HepG2 (cell line): ENCODE results near the gene RAPSN. TPM values are rescaled to one million over a fixed set of nuclear protein-coding genes. Genes with fewer than 3 reads are reported as not detected.

Experiments used
- ARID4A ChIP-seq: sonication (generic); formaldehyde crosslinking; IDR thresholded peaks from 2 replicates; pipeline ENCODE4 v1.5.0; 2020; ENCODE audit warnings: mild to moderate bottlenecking, missing genetic modification reagents, borderline replicate concordance
- CREB1 ChIP-seq, 2 experiments: fragments of 450-650 bp in 1 of 2; IDR thresholded peaks; 2 replicates each; pipeline ENCODE4 v1.6.1; 2016 to 2017; ENCODE audit warnings: control low read depth in 1 of 2, mild to moderate bottlenecking in 1 of 2, missing compliant biosample characterization in 1 of 2, missing genetic modification characterization in 1 of 2
- IKZF4 ChIP-seq: sonication (generic); formaldehyde crosslinking; IDR thresholded peaks from 2 replicates; pipeline ENCODE4 v1.5.1; 2020; ENCODE audit warnings: borderline replicate concordance, mild to moderate bottlenecking, low read depth, missing genetic modification reagents; ENCODE audit errors: not compliant biosample characterization
- MAF1 ChIP-seq: sonication (generic); formaldehyde crosslinking; IDR thresholded peaks from 2 replicates; pipeline ENCODE4 v1.5.0; 2020; ENCODE audit warnings: missing genetic modification reagents, borderline replicate concordance
- MYPOP ChIP-seq: sonication (generic); formaldehyde crosslinking; IDR thresholded peaks from 2 replicates; pipeline ENCODE4 v1.8.1; 2023; ENCODE audit warnings: mild to moderate bottlenecking, moderate library complexity, missing genetic modification reagents
- PATZ1 ChIP-seq: sonication (generic); formaldehyde crosslinking; IDR thresholded peaks from 2 replicates; pipeline ENCODE4 v1.4.0; 2020; ENCODE audit warnings: missing genetic modification reagents
- PTBP1 ChIP-seq: fragments of 200-400 bp; formaldehyde crosslinking; IDR thresholded peaks from 2 replicates; pipeline ENCODE4 v1.6.1; 2018; ENCODE audit warnings: low read length, low read depth; ENCODE audit not compliant: poor library complexity, severe bottlenecking
- ZNF24 ChIP-seq: fragments of 450-650 bp; IDR thresholded peaks from 2 replicates; pipeline ENCODE4 v1.6.1; 2017; ENCODE audit warnings: antibody characterized with exemption, mild to moderate bottlenecking
- ZNF44 ChIP-seq: sonication (generic); formaldehyde crosslinking; IDR thresholded peaks from 2 replicates; pipeline ENCODE4 v1.5.1; 2020; ENCODE audit warnings: mild to moderate bottlenecking, missing genetic modification reagents
- ZNF7 ChIP-seq: IDR thresholded peaks from 2 replicates; pipeline ENCODE4 v1.6.1; 2016; ENCODE audit warnings: missing biosample characterization, missing genetic modification reagents
- ZNF782 ChIP-seq: sonication (generic); formaldehyde crosslinking; IDR thresholded peaks from 2 replicates; pipeline ENCODE4 v1.4.0; 2020; ENCODE audit warnings: missing genetic modification reagents, mild to moderate bottlenecking, borderline replicate concordance
- polyA plus RNA-seq, 8 experiments: library from polyadenylated mRNA; depleted of rRNA in 3 of 8; stranded (reverse) in 7 of 8; unstranded in 1 of 8; fragments of >200 nt; fragmentation: Illumina TruSeq in 4 of 8; extraction: Trizol in 4 of 8; gene quantifications; 2 replicates each; pipeline versions ENCODE4 v1.2.1 to v1.2.3, GENCODE V29; 2011 to 2016; ENCODE audit warnings: low read depth in 4 of 8, missing spikeins in 1 of 8, mixed read lengths in 1 of 8; ENCODE audit not compliant: insufficient read depth in 1 of 8
- total RNA-seq, 5 experiments: library from RNA; depleted of rRNA; stranded (reverse); fragments of >200 nt; fragmentation: Illumina TruSeq; extraction: Trizol; gene quantifications; 2 replicates each; pipeline ENCODE4 v1.2.3, GENCODE V29; 2016; ENCODE audit warnings: low read depth in 1 of 5
- TF ChIP-seq, protein P1 (sequence below): sonication (generic); formaldehyde crosslinking; IDR thresholded peaks from 2 replicates; pipeline ENCODE4 v1.4.0; 2020; ENCODE audit warnings: low read depth, missing genetic modification reagents
- TF ChIP-seq, protein P2 (sequence below): sonication (generic); formaldehyde crosslinking; IDR thresholded peaks from 2 replicates; pipeline ENCODE4 v1.9.0; 2021; ENCODE audit warnings: missing genetic modification reagents, borderline replicate concordance
- TF ChIP-seq, protein P3 (sequence below): sonication (generic); formaldehyde crosslinking; IDR thresholded peaks from 2 replicates; pipeline ENCODE4 v1.8.1; 2023; ENCODE audit warnings: mild to moderate bottlenecking, missing genetic modification reagents

Gene RAPSN
- total and polyA plus RNA-seq, 2 of the 13 experiments (the other 11 are each of a cell fraction or from before 2014, with no cell fraction given), result 0.15 to 1.2 TPM

DNA sequence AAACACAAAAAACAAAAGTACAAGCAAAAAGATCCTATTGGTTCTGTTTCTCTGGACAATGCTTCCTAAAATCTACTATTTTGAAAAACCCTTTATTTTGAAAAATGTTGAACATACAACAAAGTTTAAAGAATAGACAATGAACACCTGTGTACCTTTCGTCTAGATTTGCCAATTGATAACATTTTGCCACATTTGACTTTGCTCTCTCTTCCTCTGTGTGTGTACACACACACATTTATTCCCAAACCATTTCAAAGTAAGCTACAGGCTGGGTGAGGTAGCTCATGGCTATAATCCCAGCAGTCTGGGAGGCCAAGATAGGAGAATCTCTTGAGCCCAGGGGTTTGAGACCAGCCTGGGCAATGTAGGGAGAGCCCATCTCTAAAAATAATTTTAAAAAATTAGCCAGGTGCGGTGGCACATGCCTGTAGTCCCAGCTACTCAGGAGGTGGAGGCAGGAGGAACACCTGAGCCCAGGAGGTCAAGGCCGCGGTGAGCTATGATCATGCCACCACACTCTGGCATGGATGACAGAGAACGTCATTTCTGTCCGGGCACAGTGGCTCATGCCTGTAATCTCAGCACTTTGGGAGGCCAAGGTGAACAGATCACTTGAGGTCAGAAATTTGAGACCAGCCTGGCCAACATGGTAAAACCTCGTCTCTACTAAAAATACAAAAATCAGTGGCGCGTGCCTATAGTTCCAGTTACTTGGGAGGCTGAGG is 17.4 kb downstream of the RAPSN start (continued):
- no peak for TF ChIP-seq ARID4A (CRISPR knock-in tag)
- TF ChIP-seq CREB1 (IDR thresholded peaks at IDR 0.05), result no peak
- no peak for TF ChIP-seq CREB1 (CRISPR knock-in tag; IDR thresholded peaks at IDR 0.05)
- TF ChIP-seq PATZ1 (CRISPR knock-in tag), result no peak
- TF ChIP-seq, protein P1, sequence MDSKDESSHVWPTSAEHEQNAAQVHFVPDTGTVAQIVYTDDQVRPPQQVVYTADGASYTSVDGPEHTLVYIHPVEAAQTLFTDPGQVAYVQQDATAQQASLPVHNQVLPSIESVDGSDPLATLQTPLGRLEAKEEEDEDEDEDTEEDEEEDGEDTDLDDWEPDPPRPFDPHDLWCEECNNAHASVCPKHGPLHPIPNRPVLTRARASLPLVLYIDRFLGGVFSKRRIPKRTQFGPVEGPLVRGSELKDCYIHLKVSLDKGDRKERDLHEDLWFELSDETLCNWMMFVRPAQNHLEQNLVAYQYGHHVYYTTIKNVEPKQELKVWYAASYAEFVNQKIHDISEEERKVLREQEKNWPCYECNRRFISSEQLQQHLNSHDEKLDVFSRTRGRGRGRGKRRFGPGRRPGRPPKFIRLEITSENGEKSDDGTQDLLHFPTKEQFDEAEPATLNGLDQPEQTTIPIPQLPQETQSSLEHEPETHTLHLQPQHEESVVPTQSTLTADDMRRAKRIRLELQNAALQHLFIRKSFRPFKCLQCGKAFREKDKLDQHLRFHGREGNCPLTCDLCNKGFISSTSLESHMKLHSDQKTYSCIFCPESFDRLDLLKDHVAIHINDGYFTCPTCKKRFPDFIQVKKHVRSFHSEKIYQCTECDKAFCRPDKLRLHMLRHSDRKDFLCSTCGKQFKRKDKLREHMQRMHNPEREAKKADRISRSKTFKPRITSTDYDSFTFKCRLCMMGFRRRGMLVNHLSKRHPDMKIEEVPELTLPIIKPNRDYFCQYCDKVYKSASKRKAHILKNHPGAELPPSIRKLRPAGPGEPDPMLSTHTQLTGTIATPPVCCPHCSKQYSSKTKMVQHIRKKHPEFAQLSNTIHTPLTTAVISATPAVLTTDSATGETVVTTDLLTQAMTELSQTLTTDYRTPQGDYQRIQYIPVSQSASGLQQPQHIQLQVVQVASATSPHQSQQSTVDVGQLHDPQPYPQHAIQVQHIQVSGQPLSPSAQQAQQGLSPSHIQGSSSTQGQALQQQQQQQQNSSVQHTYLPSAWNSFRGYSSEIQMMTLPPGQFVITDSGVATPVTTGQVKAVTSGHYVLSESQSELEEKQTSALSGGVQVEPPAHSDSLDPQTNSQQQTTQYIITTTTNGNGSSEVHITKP (CRISPR knock-in tag), result no peak
- TF ChIP-seq ZNF24, result no peak
- no peak for TF ChIP-seq IKZF4
- no peak for TF ChIP-seq MYPOP (CRISPR knock-in tag)
- TF ChIP-seq ZNF7 (CRISPR knock-in tag), result peak; percentile 76; the same call in 1 of the 2 replicates
- TF ChIP-seq ZNF44 (CRISPR knock-in tag), result no peak
- TF ChIP-seq, protein P2, sequence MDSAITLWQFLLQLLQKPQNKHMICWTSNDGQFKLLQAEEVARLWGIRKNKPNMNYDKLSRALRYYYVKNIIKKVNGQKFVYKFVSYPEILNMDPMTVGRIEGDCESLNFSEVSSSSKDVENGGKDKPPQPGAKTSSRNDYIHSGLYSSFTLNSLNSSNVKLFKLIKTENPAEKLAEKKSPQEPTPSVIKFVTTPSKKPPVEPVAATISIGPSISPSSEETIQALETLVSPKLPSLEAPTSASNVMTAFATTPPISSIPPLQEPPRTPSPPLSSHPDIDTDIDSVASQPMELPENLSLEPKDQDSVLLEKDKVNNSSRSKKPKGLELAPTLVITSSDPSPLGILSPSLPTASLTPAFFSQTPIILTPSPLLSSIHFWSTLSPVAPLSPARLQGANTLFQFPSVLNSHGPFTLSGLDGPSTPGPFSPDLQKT, result no peak
- TF ChIP-seq ZNF782 (CRISPR knock-in tag), result no peak
- no peak for TF ChIP-seq PTBP1
- TF ChIP-seq, protein P3, sequence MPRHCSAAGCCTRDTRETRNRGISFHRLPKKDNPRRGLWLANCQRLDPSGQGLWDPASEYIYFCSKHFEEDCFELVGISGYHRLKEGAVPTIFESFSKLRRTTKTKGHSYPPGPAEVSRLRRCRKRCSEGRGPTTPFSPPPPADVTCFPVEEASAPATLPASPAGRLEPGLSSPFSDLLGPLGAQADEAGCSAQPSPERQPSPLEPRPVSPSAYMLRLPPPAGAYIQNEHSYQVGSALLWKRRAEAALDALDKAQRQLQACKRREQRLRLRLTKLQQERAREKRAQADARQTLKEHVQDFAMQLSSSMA (CRISPR knock-in tag), result no peak
- no peak for TF ChIP-seq MAF1
